ENCODE results near the gene ST6GALNAC3.

Gene ST6GALNAC3

DNA sequence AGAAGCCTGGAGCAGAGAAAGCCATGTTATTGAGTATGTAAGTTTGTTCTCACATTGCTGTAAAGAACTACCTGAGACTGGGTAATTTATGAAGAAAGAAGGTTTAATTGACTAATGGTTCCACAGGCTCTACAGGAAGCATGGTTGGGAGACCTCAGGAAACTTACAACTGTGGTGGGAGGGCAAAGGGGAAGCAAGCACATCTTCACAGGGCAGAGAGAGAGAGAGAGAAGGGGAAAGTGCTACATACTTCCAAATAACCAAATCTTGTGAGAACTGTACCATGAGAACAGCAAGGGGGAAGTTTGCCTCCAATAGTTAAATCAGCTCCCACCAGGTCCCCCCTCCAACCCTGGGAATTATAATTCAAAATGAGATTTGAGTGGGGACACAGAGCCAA, 302.7 kb downstream of the ST6GALNAC3 start:
- no peak overlapping the region for H3K27ac ChIP-seq (ENCODE audit: insufficient read depth, low read depth, low read length, poor library complexity, severe bottlenecking)
- no peaks in the 10 kb centered on the region for H3K4me1 ChIP-seq (ENCODE audit: control insufficient read depth, insufficient read depth, low read length)
- H3K9me3 ChIP-seq (ENCODE audit: control insufficient read depth, low read length): no peaks in the 10 kb centered on the region
- H3K4me3 ChIP-seq (ENCODE audit: insufficient read depth, low read depth, low read length): no peak overlapping the region
- no peaks in the 10 kb centered on the region for H3K27me3 ChIP-seq (ENCODE audit: control insufficient read depth, insufficient read depth, low read length, poor library complexity, severe bottlenecking)
- H3K36me3 ChIP-seq (ENCODE audit: control insufficient read depth, insufficient read depth, low read length): no peaks in the 10 kb centered on the region

DNA sequence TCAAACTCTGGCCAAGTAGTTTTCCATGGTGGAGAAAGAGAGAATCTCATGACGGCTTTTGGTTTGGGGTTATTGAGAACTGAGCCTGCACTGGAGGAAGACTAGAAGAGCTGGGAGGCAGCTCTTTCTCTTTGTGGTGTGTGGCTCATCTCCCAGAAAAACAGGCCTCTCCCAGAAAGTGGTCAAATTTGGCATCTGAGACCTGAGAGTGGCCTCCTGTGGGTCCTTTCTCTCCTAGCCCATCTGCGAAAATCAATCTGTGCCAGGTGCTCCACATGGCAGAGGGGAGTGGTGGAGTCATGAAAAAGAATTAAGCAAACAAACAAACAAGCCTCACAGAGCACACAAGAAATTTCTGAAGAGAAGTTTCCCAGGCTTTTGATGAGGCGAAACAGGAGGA, 305.0 kb downstream of the ST6GALNAC3 start:
- no peaks in the 10 kb centered on the region for H3K4me1 ChIP-seq (ENCODE audit: control insufficient read depth, insufficient read depth, low read length)
- 99% methylated on average over 3 of the region's 3 CpGs for WGBS, 2 experiments
- no peaks in the 10 kb centered on the region for H3K27me3 ChIP-seq (ENCODE audit: control insufficient read depth, insufficient read depth, low read length, poor library complexity, severe bottlenecking)
- H3K4me3 ChIP-seq (ENCODE audit: insufficient read depth, low read depth, low read length): no peak overlapping the region
- H3K9me3 ChIP-seq (ENCODE audit: control insufficient read depth, low read length): no peaks in the 10 kb centered on the region
- H3K36me3 ChIP-seq (ENCODE audit: control insufficient read depth, insufficient read depth, low read length): no peaks in the 10 kb centered on the region
- H3K27ac ChIP-seq (ENCODE audit: insufficient read depth, low read depth, low read length, poor library complexity, severe bottlenecking): no peak overlapping the region

DNA sequence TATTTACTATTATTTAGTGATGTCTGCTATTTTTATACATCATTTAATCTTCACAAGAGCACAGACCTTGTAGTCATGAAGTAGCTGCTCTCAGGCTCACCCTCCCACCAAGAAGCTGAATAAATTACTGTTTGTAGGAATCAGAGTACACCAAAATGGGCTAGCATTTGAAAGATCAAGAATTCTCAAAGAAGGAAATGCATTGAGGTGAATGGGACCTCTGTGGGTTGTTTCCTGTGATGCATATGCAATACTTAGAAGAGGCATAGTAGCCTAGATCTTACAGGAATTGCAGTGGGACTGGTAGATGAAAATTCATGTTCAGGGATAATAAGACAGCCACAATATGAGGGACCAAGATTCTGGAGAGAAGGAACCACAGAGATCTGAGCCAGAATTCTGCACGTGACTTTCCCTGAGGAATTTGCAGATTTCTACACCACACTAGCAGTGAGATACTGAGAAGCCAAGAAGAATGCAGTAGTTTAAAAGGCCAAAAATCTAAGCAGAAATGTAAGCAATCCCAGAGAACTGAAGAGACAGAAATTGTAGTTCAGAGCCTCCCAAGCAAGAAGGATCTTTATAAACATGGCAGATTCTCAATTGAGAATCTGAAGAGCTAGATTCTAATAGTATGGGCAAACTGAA, 307.0 kb downstream of the ST6GALNAC3 start:
- Histone ChIP-seq H3K4me3 (ENCODE audit: insufficient read depth, low read depth, low read length) (no peak overlapping the region), H3K9me3 (ENCODE audit: control insufficient read depth, low read length) (no peaks in the 10 kb centered on the region), H3K4me1 (ENCODE audit: control insufficient read depth, insufficient read depth, low read length) (no peaks in the 10 kb centered on the region), H3K36me3 (ENCODE audit: control insufficient read depth, insufficient read depth, low read length) (no peaks in the 10 kb centered on the region), H3K27me3 (ENCODE audit: control insufficient read depth, insufficient read depth, low read length, poor library complexity, severe bottlenecking) (no peaks in the 10 kb centered on the region), H3K27ac (ENCODE audit: insufficient read depth, low read depth, low read length, poor library complexity, severe bottlenecking) (no peak overlapping the region)
- WGBS, 2 experiments: 64 to 78% methylated on average over 1 of the region's 1 CpG

DNA sequence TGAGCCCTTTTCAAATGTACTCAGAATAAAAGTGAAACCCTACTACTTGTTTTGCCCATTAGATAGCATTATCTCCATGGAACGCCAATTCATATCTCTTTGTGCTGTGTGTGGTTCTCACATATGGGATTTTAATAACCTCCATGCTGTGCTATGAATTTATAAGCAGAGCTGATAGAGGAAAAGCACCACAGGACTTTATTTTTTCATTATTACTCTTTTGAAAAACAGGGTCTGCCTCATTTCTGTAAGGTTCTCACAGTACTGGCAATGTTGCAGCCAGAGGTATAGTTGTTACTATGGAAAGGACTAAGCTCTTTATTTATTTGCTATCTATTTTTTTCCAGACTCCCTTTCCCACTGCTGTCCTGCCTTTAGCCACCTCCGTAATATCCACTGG, 313.7 kb downstream of the ST6GALNAC3 start:
- Histone ChIP-seq H3K4me3 (ENCODE audit: insufficient read depth, low read depth, low read length) (no peak overlapping the region), H3K36me3 (ENCODE audit: control insufficient read depth, insufficient read depth, low read length) (no peaks in the 10 kb centered on the region), H3K27ac (ENCODE audit: insufficient read depth, low read depth, low read length, poor library complexity, severe bottlenecking) (no peak overlapping the region), H3K27me3 (ENCODE audit: control insufficient read depth, insufficient read depth, low read length, poor library complexity, severe bottlenecking) (no peaks in the 10 kb centered on the region), H3K4me1 (ENCODE audit: control insufficient read depth, insufficient read depth, low read length) (no peaks in the 10 kb centered on the region), H3K9me3 (ENCODE audit: control insufficient read depth, low read length) (no peaks in the 10 kb centered on the region)
- 88 to 94% methylated on average over 2 of the region's 2 CpGs for WGBS, 2 experiments

DNA sequence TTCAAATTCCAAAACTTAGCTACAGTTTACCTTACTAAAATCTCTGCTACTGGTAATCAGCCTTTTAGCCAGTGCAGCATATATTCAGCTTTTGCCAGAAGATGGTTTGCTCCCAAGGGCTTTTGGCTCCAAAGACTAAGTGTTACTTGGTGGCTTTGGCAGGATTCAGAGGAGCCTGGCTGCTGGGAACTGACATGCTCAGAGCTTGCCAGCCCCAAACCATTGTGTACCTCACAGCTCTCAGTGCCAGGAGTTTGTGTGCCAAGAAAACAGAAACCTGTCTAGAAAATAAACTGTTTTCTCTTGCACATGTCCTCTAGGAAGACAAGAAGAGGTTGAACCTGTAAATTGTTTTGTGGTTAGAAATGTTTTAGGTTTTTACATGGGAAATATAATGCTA, 315.9 kb downstream of the ST6GALNAC3 start:
- Histone ChIP-seq H3K27ac (ENCODE audit: insufficient read depth, low read depth, low read length, poor library complexity, severe bottlenecking) (no peak overlapping the region), H3K36me3 (ENCODE audit: control insufficient read depth, insufficient read depth, low read length) (no peaks in the 10 kb centered on the region), H3K4me1 (ENCODE audit: control insufficient read depth, insufficient read depth, low read length) (no peaks in the 10 kb centered on the region), H3K9me3 (ENCODE audit: control insufficient read depth, low read length) (no peaks in the 10 kb centered on the region), H3K4me3 (ENCODE audit: insufficient read depth, low read depth, low read length) (no peak overlapping the region), H3K27me3 (ENCODE audit: control insufficient read depth, insufficient read depth, low read length, poor library complexity, severe bottlenecking) (no peaks in the 10 kb centered on the region)

DNA sequence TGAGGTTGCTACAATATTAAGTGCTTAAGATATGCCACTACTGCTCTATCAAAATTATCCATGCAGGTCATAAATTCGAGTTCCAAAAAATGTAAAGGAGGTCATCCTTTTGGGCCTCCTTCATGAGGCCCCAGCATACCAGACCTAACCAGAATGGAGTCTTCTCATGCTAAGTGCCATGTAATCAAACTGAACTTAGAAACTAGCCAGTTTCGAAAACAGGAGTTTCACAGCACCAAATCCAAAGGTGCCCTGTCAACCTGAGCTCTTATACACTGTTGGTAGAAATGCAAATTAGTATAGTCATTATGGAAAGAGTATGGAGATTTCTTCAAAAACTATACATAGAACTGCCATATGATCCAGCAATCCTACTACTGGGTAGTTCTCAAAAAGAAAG, 320.5 kb downstream of the ST6GALNAC3 start:
- H3K4me3 ChIP-seq (ENCODE audit: insufficient read depth, low read depth, low read length): no peak overlapping the region
- 87 to 92% methylated on average over 2 of the region's 2 CpGs for WGBS, 2 experiments
- H3K27ac ChIP-seq (ENCODE audit: insufficient read depth, low read depth, low read length, poor library complexity, severe bottlenecking): no peak overlapping the region
- no peaks in the 10 kb centered on the region for H3K27me3 ChIP-seq (ENCODE audit: control insufficient read depth, insufficient read depth, low read length, poor library complexity, severe bottlenecking)
- no peaks in the 10 kb centered on the region for H3K4me1 ChIP-seq (ENCODE audit: control insufficient read depth, insufficient read depth, low read length)
- H3K36me3 ChIP-seq (ENCODE audit: control insufficient read depth, insufficient read depth, low read length): no peaks in the 10 kb centered on the region
- H3K9me3 ChIP-seq (ENCODE audit: control insufficient read depth, low read length): no peaks in the 10 kb centered on the region

DNA sequence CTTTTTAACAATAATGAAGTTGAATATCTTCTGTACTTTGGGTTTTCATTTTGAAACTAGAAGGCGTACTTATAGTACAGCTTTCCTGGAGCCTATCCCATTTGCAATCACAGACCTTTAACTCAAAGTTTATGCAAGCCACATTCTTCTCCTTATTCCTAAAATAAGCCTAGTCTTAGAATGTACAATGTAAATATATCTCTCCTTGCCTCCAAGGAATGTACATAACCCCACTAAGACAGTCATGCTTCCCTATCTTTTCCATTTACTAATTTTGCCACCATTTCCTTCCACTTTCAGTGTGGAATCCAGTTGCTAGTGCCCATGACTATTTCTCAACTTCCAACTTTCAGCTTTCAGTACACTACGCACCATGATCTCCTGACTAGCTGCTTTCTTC, 327.6 kb downstream of the ST6GALNAC3 start:
- Histone ChIP-seq H3K27me3 (ENCODE audit: control insufficient read depth, insufficient read depth, low read length, poor library complexity, severe bottlenecking) (no peaks in the 10 kb centered on the region), H3K27ac (ENCODE audit: insufficient read depth, low read depth, low read length, poor library complexity, severe bottlenecking) (no peak overlapping the region), H3K4me1 (ENCODE audit: control insufficient read depth, insufficient read depth, low read length) (no peaks in the 10 kb centered on the region), H3K36me3 (ENCODE audit: control insufficient read depth, insufficient read depth, low read length) (no peaks in the 10 kb centered on the region), H3K9me3 (ENCODE audit: control insufficient read depth, low read length) (no peaks in the 10 kb centered on the region), H3K4me3 (ENCODE audit: insufficient read depth, low read depth, low read length) (no peak overlapping the region)
- 89 to 94% methylated on average over 2 of the region's 2 CpGs for WGBS, 2 experiments

DNA sequence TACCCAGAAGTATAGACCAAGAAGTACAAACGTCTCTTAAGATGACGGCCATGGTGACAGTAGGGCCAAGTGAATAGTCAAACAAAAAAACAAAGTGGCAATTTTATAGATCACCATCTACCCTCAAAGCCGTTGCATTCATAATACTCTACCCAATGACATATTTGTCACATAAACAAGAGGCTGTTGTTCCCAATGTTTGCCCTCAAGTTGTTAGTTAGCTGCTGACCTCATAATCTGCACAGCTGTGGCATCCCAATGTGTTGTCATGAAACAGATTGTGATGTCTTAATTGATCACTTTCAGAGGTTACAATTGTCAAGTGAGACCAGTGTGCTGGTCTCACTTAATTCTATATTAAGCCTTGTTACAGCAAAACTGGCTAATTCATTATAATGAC, 333.8 kb downstream of the ST6GALNAC3 start:
- Histone ChIP-seq H3K36me3 (ENCODE audit: control insufficient read depth, insufficient read depth, low read length) (no peaks in the 10 kb centered on the region), H3K4me1 (ENCODE audit: control insufficient read depth, insufficient read depth, low read length) (no peaks in the 10 kb centered on the region), H3K9me3 (ENCODE audit: control insufficient read depth, low read length) (no peaks in the 10 kb centered on the region), H3K27ac (ENCODE audit: insufficient read depth, low read depth, low read length, poor library complexity, severe bottlenecking) (no peak overlapping the region), H3K4me3 (ENCODE audit: insufficient read depth, low read depth, low read length) (no peak overlapping the region), H3K27me3 (ENCODE audit: control insufficient read depth, insufficient read depth, low read length, poor library complexity, severe bottlenecking) (no peaks in the 10 kb centered on the region)
- 89 to 94% methylated on average over 3 of the region's 3 CpGs for WGBS, 2 experiments

DNA sequence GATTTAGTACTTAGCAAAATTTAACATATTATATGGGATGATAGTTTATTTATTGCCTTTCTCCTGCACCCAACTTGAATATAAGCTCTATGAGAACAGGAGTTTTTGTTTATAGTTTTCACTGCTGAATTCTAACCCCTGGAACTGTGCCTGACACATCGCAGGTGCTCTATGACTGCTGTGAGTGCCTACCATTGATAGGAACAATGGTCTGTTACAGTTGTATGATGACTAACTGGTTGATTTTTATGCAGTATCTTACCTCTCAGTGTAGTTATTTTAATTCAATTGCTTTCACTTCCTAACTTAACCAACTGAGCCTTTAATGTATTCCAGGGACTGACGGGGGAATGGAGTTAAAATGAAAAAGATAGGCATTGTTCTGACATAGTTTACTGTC, 336.0 kb downstream of the ST6GALNAC3 start:
- Histone ChIP-seq H3K36me3 (ENCODE audit: control insufficient read depth, insufficient read depth, low read length) (no peaks in the 10 kb centered on the region), H3K27me3 (ENCODE audit: control insufficient read depth, insufficient read depth, low read length, poor library complexity, severe bottlenecking) (no peaks in the 10 kb centered on the region), H3K4me3 (ENCODE audit: insufficient read depth, low read depth, low read length) (no peak overlapping the region), H3K9me3 (ENCODE audit: control insufficient read depth, low read length) (no peaks in the 10 kb centered on the region), H3K27ac (ENCODE audit: insufficient read depth, low read depth, low read length, poor library complexity, severe bottlenecking) (no peak overlapping the region), H3K4me1 (ENCODE audit: control insufficient read depth, insufficient read depth, low read length) (no peaks in the 10 kb centered on the region)
- WGBS, 2 experiments: 72 to 86% methylated on average over 1 of the region's 2 CpGs

DNA sequence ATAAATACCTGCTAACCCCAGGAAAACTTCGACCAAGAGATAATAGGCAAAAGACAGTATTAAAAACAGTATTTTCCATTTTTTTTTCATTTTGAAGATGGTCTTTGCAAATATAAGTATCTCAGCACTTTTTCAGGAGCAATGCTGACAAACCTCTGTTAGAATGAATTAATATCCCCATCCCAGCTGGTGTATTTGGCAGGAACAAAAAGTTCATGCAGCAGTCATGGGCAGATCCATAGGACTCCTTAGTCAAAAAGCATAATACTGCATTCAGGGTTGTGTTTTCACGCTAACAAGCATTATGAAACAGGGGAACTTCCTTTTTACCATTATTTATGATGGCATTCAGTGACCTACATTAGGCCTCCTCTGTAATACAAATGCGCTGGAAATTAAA, 344.0 kb downstream of the ST6GALNAC3 start:
- H3K9me3 ChIP-seq (ENCODE audit: control insufficient read depth, low read length): no peaks in the 10 kb centered on the region
- no peak overlapping the region for H3K4me3 ChIP-seq (ENCODE audit: insufficient read depth, low read depth, low read length)
- H3K27me3 ChIP-seq (ENCODE audit: control insufficient read depth, insufficient read depth, low read length, poor library complexity, severe bottlenecking): no peaks in the 10 kb centered on the region
- H3K36me3 ChIP-seq (ENCODE audit: control insufficient read depth, insufficient read depth, low read length): no peaks in the 10 kb centered on the region
- H3K4me1 ChIP-seq (ENCODE audit: control insufficient read depth, insufficient read depth, low read length): no peaks in the 10 kb centered on the region
- 92 to 100% methylated on average over 2 to 3 of the region's 3 CpGs for WGBS, 2 experiments
- H3K27ac ChIP-seq (ENCODE audit: insufficient read depth, low read depth, low read length, poor library complexity, severe bottlenecking): no peak overlapping the region

DNA sequence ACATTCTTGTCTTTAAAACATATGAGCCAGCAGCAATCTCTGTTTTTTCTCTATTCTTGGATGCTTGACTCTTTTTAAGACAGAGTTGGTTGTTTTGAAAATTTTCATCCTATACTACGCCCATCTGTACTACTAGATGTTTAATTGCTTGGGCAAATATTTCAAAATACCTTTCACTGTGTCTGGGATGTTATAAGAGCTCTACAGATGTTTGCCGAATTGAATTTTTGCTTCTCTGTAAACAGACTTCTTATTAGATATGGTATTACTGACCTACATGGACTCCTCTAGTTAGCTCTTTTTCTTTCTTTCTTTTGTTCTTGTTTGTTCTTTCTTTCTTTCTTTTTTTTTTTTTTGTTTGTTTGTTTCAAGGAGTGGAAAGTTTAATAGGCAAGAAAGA, 345.1 kb downstream of the ST6GALNAC3 start:
- Histone ChIP-seq H3K9me3 (ENCODE audit: control insufficient read depth, low read length) (no peaks in the 10 kb centered on the region), H3K4me1 (ENCODE audit: control insufficient read depth, insufficient read depth, low read length) (no peaks in the 10 kb centered on the region), H3K27ac (ENCODE audit: insufficient read depth, low read depth, low read length, poor library complexity, severe bottlenecking) (no peak overlapping the region), H3K27me3 (ENCODE audit: control insufficient read depth, insufficient read depth, low read length, poor library complexity, severe bottlenecking) (no peaks in the 10 kb centered on the region), H3K4me3 (ENCODE audit: insufficient read depth, low read depth, low read length) (no peak overlapping the region), H3K36me3 (ENCODE audit: control insufficient read depth, insufficient read depth, low read length) (no peaks in the 10 kb centered on the region)
- whole genome bisulfite sequencing, 2 experiments: 94% methylated on average over 2 of the region's 2 CpGs; no CpG with 5 or more reads in 1 of the 2 experiments

All from ectodermal cell (in vitro differentiated cells).